PC-9 (cell line): ENCODE data around the gene TMSB10.

Experiments
- CTCF ChIP-seq: fragments of 200-600 bp; sonication (generic); conservative IDR thresholded peaks from 2 replicates; pipeline ENCODE4 v1.6.1; 2017; ENCODE audit warnings: mixed run types, antibody characterized with exemption, mild to moderate bottlenecking, moderate library complexity
- EZH2 ChIP-seq: fragments of 200-600 bp; sonication (generic); IDR thresholded peaks from 2 replicates; pipeline ENCODE4 v1.8.0; 2017; ENCODE audit warnings: antibody characterized with exemption, low read depth

- no peak for TF ChIP-seq CTCF
- no peak for TF ChIP-seq EZH2
Measured at GRCh38 chr2:84889332-84889731, 16.1 kb upstream of the TMSB10 start.
